A549 (cell line): Measurements from ENCODE around the gene PCDHA6.
A peak's percentile ranks its signal among the peaks of the same experiment; 100 is the strongest.

Experiments used
- CTCF ChIP-seq: fragments of >200 bp; sonication (Bioruptor Twin); formaldehyde crosslinking; IDR thresholded peaks from 3 replicates; pipeline ENCODE4 v1.5.1; 2016
- EP300 ChIP-seq, 2 experiments: fragments of >200 bp; sonication (Bioruptor Twin); formaldehyde crosslinking; IDR thresholded peaks; 2 replicates in 1 of 2; 3 replicates in 1 of 2; pipeline ENCODE4 v1.6.1; 2016 to 2017
- MAX ChIP-seq: IDR thresholded peaks from 2 replicates; pipeline ENCODE4 v1.6.1; 2012

GRCh38 chr5:140821375-140822280 lies 6.1 kb upstream of the PCDHA6 start, which contains the start of gene PCDHA5:
- TF ChIP-seq MAX = peak; percentile 28; the same call in 1 of the 2 replicates
- peak; percentile 63 for TF ChIP-seq CTCF
- no peak for TF ChIP-seq EP300 (IDR thresholded peaks at IDR 0.05)
